GM18873 (cell line): ENCODE measurements around the gene SWAP70.
"Not testable (repeated sequence)": the region's sequence is repeated elsewhere in the genome, so short reads cannot be mapped to it uniquely, and the experiment has no call there.

Experiments used
- ATAC-seq: cut with Tn5 transposase; IDR thresholded peaks from one replicate; pipeline ENCODE4 v1.9.1; 2021; ENCODE audit warnings: mild to moderate bottlenecking, moderate library complexity, moderate number of reproducible peaks; ENCODE audit not compliant: unreplicated experiment, low FRiP score

SWAP70 gene

DNA sequence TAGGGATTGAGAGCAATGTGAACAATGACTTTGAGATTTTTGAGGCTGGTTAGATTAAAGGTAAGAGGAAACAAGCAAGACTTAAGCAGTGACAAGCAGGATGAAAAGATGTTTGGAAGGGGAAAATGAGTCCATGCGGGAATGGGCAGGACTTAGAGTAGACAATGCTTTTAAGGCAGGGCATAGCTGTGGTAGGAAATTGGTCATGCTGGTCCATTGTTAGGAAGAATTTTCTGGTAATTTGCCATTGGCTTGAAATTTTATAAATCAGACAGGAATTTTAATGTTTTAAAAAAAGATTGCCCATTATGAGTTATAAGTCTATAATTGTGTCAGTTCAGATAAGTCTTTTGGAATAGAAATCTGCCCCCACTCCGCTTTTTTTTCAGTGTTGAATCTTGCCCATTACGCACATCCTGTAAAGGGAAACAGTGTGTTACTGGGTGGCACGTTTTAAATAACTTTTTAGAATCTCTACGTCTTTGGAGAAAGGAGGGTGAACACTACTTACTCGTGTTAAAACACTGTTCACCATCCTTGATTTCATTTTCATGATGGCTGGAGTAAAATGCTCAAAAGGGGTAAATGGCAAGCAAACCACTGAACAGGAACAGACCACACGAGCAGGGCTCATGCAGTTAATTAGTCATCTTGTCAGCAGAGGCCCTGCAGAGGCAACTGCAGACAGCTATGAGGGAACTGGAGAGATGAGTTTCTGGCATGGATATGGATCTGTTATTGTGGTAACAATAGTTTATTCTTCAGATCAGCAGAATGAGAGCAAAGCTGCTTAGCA is 25.0 kb downstream of the SWAP70 start:
- peak; percentile 67 for ATAC-seq

DNA sequence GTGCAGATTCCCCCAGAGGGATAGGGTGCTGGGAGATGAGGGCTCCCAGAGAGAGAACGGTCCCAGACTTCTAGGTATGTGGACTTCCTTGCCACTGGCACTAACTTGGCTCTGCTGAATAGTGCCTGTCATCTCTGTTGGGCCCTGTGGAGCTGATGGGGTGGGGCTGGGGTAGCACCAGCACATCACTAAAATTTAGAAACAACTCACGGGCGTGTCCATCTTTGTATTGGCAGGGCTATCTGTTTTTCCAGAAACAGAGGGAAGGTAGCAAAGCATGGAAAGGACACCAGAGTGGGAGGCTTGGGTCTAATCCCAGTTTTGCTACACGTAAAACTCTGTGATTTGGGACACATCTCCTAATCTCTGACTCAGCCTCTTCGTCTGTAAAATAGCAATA is 25.8 kb downstream of the SWAP70 start:
- ATAC-seq = no peak

DNA sequence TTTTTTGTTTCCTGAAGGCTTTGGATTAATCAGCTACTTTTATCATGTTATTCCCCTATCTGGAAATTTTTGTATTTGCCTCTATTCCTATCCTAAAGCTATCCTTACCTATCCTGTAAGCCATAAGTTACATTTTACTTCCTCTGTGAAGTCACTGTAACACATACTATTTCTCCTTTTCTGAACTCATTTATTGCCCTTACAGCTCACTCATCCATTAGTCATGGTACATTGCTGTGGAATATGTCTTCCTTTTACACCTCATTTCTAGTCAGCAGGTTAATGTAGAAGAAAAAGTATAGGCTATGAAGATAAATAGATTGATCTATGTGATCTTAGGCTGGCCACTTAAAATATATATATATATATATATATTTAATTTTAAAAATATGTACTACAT is 28.0 kb downstream of the SWAP70 start:
- ATAC-seq = no peak

DNA sequence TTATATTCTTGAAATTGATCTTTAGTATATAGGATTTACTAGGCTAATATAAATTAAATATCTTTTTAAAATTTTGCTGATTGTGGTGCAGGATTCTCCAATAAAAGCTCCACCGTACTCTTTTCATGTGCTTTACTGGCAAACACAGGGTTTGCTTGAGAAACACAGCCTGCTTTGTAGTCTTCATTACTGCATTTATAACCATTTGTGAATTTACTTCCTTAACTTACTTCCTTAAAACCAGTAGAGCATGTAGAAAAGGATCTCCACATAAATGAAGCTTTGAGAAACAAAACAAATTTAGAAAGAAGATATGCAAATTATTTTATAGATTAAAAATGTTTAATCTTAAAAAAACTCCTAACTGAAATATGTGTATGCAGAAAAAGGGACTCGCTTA is 28.8 kb downstream of the SWAP70 start:
- no peak for ATAC-seq

DNA sequence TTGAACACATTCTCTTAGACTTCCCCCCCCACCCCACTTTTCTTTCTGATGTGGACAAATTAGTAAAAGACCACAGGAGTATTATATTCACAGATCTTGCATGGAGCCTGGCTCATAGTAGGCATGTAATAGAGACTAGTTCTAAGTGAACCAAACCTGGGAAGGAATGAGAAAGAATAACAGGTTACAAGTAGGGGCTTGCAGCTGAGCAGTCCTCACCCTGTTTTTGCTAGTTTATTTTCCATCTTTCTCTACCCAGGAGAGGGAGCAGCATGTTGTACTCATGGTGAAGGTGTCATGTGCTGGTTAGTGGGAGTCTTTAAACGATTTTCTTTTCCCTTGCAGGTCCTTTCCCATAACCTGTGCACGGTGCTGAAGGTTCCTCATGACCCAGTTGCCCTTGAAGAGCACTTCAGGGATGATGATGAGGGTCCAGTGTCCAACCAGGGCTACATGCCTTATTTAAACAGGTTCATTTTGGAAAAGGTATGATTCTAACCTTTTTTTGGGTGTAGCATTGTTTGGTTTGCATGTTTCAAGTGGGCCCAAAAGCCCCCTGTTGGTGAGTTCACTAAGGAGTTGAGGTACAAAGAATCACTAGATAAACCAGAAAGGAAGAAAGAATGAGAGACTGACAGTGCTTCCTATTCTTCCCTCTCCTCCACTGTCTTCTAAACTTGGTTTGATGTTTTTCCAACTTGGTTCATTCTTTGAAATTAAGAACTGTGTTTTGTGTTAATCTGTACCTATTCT is 30.1 kb downstream of the SWAP70 start:
- ATAC-seq = no peak

DNA sequence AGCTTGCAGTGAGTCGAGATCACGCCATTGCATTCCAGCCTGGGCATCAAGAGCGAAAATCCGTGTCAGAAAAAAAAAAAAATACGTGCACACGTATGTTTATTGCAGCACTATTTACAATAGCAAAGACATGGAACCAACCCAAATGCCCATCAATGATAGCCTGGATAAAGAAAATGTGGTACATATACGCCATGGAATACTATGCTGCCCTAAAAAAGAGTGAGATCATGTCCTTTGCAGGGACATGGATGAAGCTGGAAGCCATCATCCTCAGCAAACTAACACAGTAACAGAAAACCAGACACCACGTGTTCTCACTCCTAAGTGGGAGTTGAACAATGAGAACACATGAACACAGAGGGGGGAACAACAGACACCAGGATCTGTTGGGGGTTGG is 31.4 kb downstream of the SWAP70 start:
- ATAC-seq = not testable (repeated sequence)

DNA sequence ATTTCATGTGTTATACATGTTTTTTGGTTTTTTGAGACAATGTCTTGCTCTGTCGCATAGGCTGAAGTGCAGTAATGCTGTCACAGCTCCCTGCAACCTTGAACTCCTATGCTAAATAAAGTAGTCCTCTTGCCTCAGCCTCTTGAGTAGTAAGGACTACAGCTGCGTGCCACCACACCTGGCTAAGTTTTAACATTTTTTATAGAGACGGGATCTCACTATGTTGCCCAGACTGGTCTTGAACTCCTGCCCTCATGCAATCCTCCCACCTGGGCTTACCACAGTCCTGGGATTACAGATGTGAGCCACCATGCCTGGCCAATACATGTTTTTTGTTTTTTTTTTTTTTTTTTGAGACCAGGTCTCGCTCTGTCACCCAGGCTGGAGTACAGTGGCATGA is 33.9 kb downstream of the SWAP70 start:
- ATAC-seq = no peak

DNA sequence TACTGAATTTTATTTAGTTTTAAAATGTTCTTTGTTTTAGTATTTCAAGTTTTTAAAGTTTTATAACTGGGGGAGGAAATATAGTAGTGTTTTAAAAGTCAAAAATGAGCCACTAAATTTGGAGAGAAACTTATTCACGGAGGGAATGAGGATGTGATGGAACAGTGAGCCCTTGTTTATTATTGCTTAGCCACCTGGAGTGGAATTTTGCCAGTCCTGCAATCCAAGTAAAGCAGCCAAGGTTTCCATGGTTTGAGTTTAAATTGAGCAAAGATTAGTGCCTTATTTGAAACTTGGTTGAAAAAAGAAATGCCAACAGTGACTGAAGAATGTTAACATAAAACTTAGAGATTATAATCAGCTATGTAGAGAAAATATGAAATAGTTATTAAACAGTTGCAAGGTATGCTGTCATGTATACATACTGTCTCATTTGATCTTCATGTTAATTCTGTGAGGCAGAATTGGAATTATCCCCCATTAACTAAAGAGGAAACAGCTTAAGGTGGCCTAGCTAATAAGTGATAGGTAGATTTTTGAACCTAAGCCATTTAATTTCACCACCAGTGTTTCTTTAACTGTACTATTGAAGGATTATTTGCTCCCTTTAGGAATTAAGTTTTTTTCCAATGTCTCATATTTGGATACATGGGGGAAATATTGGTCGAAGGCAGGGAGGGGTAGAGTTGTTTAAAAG is 36.4 kb downstream of the SWAP70 start:
- no peak for ATAC-seq

DNA sequence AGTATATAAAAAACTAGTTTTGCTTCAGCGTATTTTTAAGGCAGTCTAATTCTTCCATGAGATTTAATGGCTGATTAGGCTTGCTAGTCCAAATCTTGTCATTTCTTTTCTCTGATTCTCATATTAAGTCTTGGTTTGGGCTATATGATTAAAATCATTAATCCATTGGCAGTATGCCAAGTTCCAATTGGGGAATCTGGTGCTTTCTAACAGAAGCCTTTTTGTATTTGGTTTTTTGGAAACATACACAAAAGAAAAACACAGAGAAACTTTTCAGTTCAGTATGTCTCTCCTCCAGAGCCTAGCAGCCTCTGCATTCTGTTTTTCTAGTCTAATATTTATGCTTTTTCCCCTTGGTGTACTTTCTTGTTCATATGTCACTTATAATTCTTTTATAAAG is 37.9 kb downstream of the SWAP70 start:
- no peak for ATAC-seq

DNA sequence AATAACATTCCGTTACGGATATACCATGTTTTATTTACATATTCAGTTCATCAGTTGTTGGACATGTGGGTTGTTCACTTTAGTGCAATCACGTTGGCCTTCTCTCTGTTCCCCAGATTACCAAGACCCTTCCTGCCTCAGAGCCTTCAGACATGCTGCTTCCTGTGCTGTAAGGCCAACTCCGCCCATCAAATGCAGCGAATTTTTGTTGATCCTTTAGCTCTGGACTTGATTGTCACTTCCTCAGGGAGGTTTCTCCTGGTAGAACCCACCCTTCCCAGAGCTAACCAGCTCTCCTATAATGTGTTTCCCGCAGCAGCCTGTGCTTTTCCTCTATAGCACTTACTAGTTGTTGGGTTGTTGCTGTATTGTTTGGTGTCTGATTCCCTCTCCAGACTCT is 39.4 kb downstream of the SWAP70 start:
- ATAC-seq = no peak

DNA sequence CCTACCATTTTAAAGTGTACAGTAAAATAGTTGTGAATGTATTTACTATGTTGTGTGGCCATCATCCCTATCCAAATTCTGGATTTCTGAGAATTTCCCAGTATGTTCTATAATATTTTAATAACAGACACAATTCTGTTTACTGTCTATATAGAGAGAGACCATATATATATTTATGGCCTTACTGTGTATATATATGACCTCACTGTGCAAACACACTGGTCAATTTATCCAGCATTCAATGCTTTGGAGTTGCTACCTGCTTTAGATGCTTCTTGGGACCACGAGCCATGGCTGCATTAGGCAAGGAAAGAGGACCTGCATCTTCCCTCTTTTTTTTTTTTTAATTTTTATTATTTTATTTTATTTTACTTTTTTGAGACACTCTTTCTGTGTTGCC is 40.2 kb downstream of the SWAP70 start:
- ATAC-seq = no peak

DNA sequence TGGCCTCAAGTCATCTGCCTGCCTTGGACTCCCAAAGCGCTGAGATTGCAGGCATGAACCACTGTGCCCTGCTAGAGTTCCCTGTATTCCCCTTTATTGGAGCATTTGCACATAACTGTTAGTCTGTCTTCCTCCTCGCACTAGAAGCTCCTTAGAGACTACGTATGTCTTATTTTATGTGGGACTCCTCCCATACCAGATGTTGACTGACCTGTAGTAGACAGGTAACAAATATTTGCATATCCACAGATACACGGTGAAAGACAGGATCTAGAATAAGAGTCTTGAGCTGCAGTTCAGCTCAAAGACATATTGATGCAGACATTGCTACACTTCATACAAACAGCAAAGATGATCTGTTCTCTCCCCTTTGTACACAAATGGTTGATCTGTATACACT is 40.7 kb downstream of the SWAP70 start:
- no peak for ATAC-seq

DNA sequence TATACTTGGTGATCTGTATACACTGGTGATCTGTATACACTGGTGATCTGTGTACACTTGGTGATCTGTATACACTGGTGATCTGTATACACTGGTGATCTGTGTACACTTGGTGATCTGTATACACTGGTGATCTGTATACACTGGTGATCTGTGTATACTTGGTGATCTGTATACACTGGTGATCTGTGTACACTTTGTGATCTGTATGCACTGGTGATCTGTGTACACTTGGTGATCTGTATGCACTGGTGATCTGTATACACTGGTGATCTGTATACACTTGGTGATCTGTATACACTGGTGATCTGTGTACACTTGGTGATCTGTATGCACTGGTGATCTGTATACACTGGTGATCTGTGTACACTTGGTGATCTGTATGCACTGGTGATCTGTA is 41.5 kb downstream of the SWAP70 start:
- not testable (repeated sequence) for ATAC-seq

DNA sequence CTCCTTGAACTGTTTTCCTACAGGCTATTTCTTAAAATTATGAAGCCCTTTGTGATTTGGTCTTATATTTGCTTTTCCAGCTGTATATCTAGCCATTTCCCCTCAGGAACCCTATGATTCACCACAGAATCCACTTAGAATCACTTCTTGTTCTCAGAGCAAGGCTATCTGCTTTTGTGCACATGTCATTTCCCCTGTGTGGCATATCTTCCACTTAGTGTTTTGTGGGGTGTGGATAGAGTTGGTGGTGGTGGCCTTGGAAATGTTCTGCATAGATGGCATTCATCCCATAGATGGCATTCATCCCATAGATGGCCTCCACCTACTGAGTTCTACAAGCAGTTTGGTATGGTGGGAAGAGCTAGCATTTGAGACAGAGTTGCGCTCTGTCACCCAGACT is 44.7 kb downstream of the SWAP70 start:
- ATAC-seq = no peak

DNA sequence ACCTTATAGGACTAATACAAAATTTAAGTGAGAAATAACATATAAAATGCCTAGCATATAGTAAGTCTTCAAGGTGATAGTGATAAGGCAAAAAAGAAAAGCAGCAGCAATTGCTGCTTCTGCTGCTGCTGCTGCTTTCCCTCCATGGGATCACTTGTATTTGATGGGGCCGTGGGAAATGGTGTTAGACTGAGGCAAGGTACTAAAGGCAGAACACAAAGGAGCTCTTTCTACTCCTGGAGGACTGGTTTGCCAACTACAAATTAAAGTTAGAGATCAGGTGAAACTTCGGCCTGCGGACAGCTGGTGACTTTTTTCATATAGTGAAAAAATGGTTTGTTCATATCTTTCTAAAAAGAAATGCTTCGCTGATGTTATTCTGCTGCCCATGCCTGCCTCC is 46.3 kb downstream of the SWAP70 start:
- ATAC-seq = no peak

DNA sequence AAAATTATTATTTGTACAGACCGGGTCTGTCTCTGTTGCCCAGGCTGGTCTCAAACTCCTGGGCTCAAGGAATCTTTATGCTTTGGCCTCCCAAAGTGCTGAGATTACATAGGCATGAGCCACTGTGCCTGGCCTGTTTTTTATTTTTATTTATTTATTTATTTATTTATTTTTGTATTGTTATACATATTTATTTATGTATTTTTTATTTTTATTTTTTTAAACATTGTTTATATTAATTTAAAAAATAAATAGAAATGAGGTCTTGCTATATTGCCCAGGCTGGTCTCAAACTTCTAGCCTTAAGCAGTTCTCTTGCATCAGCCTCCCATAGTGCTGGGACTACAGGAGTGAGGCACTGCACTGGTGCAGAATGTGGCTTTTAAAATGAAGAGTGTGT is 47.0 kb downstream of the SWAP70 start:
- ATAC-seq = no peak

DNA sequence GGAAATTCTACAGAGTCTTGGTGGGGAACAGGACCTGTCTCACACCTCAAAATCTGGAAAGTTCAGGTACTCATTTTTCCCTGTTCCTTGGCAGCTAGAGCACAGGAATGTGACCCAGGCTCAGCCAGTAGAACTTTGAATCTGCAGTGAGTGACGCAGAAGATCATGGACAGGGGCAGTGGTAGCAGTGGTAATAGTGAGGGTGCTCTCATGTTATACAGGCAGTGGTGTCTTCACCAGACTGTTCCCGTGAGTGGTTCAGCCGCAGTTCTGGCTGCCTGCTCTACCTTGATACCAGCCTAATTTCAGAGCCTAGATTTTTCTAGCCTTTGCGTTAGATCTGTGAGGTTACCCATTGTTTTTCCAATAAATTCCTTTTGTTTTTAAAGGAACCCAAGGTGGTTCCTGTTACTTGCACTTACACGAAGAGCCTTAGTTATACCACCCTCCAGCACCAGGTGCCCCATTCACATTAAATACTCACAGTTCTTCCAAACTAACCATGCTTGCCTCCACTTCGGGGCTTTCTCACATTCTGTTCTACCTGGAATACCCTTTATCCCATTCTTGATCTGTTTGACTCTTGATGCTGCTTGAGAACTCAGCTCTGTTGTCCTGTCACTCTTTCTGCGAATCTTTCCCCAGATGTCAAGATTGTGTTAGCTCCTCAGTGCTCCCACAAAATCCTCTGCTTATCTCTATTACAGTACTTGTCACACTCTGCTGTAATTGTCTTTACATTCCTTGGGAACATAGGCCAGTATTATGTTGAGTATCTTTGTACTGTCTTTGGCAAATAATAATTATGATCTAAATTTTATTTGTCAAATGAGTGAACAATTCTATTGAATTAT is 47.8 kb downstream of the SWAP70 start:
- ATAC-seq = no peak

DNA sequence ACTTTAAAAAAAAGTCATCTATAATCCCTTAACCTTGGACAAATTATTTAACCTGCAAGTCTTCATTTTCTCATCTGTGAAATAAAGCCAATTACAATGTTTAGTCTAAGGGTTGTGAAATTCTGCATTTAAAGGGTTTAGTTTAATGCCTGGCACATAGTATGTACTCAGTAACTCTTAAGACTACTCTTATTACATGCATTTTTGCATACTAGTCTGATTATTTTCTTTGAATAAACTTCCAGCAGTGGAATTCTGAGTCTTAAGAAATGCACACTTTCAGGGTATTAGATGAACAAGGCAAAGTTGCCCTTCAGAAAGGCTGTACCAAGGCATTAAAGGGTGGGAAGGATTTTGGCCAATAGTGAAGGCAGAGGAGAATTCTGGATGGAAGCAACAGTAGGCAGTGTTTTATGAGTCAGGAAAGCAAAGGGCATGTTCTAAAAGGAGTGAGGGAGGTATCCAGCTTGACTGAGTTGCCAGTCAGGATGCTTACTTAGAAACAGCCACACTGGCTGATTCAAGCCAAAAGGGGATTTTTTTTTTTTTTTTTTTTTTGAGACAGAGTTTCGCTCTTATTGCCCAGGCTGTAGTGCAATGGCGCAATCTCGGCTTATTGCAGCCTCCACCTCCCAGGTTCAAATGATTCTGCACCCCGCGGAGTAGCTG is 50.5 kb downstream of the SWAP70 start:
- no peak for ATAC-seq

DNA sequence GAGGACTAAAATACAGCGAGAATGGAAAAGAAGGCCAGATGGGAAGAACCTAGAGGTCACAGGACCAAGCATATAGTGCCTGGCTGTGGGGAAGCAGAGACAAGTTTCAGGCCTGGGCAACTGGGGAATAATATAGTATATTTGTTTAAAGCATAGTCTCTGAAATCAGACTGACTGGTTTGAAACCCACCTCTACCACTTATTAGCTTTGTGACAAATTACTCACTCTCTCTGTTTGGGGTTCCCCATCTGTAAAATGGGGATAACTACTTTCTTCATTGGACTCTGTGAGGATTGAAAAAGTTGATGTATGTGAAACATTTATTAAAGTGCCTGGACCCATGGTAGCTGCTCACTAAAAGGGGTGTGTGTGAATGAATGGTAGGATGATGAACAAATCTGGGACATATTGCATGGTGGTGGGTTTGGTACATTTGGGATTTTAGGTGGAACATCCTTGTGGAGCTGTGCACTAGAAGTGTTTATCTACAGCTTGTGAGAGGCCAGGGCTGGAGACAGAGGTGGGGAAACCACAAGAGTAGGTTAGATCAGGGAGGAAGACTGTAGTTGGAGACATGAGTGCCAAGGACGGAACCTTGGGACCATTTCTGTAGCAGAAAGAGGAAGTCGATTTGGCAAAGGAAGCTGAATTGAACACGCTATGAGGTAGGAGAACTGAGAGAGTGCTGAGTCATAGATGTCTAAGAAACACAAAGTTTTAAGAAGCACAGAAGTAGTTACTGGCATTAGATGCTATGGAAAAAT is 52.6 kb downstream of the SWAP70 start:
- ATAC-seq = peak; percentile 75
